Fibroblast of skin of left biceps (primary cell): ENCODE results near the gene SRPX2.
"Not testable (repeated sequence)": the region's sequence is repeated elsewhere in the genome, so short reads cannot be mapped to it uniquely, and the experiment has no call there.

ENCODE experiments used
- DNase-seq, 2 experiments: peaks; one replicate each; pipeline ENCODE4 v3.0.0-alpha.2; 2013; ENCODE audit warnings: low read depth in 2 of 2

SRPX2 gene

GRCh38 chrX:100696699-100697351 is 52.8 kb downstream of the SRPX2 start:
- no peak for DNase-seq

- DNase-seq = no peak
These were observed 54.6 kb downstream of the SRPX2 start for GRCh38 chrX:100698551-100698950.

- no peak for DNase-seq
These were observed 56.8 kb downstream of the SRPX2 start for GRCh38 chrX:100700809-100701208.

GRCh38 chrX:100704581-100705203 is 60.7 kb downstream of the SRPX2 start:
- no peak for DNase-seq

- no peak for DNase-seq
These were observed 66.8 kb downstream of the SRPX2 start for GRCh38 chrX:100710816-100711215.

- DNase-seq = no peak
These were observed 73.4 kb downstream of the SRPX2 start for GRCh38 chrX:100717363-100717762.

GRCh38 chrX:100719139-100719538 is 75.1 kb downstream of the SRPX2 start:
- no peak for DNase-seq

GRCh38 chrX:100720301-100720700 is 76.3 kb downstream of the SRPX2 start:
- no peak for DNase-seq

GRCh38 chrX:100721328-100721727 is 77.3 kb downstream of the SRPX2 start:
- no peak for DNase-seq

GRCh38 chrX:100724006-100724405 is 80.0 kb downstream of the SRPX2 start:
- DNase-seq = not testable (repeated sequence)
